HG03139 (cell line): ENCODE results near the gene SLN.

Experiments
- ATAC-seq: cut with Tn5 transposase; IDR thresholded peaks from one replicate; pipeline ENCODE4 v1.9.1; 2021; ENCODE audit not compliant: unreplicated experiment

The SLN gene

GRCh38 chr11:107719557-107720302 lies 7.9 kb upstream of the SLN start:
- no peak for ATAC-seq

DNA sequence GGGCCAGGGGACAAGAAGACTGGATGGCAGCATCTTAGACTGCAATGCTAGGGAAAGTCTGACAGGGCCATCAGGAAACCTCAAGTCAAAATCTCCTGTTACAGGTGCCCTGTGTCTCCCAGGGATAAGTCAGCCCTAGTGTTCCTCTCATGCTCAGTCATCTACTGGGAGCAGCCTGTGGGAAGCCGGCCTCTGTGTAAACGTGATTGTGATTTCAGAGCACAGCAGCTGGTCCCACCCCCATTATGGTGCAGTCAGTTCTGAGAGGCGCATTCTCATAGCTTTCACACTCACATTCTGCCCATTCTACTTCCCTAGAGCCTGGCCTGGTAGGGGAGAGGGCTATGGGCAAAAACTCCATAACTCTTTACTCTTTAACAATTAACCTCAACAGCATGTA lies 7.2 kb upstream of the SLN start:
- ATAC-seq, result no peak

- ATAC-seq, result no peak
Measured at GRCh38 chr11:107716884-107717532, 5.2 kb upstream of the SLN start.

GRCh38 chr11:107713009-107713408 lies 1.2 kb upstream of the SLN start:
- no peak for ATAC-seq

DNA sequence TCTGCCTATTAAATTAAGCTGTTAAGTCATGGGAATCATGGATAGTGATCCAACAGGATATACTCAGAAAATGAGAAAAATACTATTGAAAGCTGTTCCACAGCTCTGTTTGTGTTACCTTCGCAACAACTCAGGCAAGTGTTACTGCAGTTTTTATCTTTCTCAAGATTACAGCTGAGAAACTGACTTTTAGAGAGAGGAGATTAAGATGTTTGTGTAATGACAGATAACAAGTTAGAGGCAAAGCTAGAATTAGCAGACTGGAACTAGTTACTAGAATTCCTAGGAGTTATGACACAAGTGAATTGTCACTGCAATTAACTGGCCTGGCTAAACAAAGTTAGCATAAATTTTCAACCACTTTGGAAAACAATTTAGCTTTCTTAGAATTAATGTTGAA lies 1.6 kb downstream of the SLN start:
- ATAC-seq, result no peak

- no peak for ATAC-seq
Measured at GRCh38 chr11:107708792-107709191, 3.1 kb downstream of the SLN start.

DNA sequence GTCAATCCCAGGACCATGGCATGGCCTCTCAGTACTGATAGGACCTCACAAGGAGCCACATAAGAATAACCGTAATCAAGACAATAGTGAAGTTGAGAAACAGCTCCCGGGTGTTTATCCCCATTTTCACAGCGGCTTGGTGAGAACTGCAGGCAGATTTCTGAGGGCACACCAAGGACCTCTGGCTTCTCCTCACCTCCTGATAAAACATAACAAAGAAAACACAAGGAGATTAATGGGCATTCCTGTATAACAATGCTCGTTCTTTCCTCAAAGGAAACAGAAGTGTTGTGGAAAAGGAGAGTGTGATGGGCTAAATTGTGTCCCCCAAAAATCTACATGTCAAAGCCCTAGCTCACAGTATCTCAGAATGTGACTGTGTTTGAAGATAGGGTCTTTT lies 4.0 kb downstream of the SLN start:
- ATAC-seq, result no peak

GRCh38 chr11:107707215-107707671 lies 4.6 kb downstream of the SLN start:
- ATAC-seq, result no peak

DNA sequence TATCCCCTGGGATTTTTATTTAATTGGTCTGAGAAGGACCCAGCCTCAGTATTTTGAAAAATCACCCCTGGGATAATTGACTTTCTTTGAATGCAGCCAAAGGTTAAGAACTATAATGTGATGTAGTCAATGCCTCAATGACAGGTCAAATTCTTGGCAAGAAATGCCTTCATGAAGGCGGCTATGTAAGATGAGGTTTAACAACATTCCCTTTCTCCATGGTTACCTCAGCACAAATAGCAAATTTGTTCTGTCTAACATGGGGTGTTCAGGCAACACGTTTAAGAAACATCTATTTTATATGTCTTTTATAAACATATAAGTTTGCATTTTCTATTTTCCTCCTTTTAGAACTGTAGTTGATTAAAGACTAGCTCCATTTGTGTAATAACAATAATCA lies 5.3 kb downstream of the SLN start:
- ATAC-seq, result no peak

GRCh38 chr11:107705027-107705426 lies 6.8 kb downstream of the SLN start:
- ATAC-seq, result no peak

- ATAC-seq, result no peak
Measured at GRCh38 chr11:107704451-107704850, 7.4 kb downstream of the SLN start.

DNA sequence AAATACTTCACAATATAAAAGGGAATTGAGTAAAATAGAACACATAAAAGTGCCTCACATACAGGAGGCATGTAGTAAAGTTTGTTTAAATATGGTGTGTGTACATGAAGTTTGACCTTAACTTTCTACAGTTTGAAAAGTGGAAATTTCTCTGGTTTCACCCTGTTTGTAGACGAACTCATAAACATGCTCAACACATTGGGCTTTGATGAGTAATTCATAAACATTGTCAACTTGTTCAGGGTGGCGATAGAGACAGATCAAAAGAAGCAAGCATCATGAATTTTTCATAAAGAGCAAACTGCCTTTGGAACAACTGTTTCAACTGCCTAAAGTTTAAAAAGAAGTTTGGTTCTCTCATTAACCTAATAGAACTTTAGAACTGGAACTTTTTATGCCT lies 9.1 kb downstream of the SLN start:
- ATAC-seq, result no peak

GRCh38 chr11:107702109-107702660 lies 9.7 kb downstream of the SLN start:
- no peak for ATAC-seq

- no peak for ATAC-seq
Measured at GRCh38 chr11:107699371-107700285, 12.2 kb downstream of the SLN start.

- no peak for ATAC-seq
Measured at GRCh38 chr11:107697291-107697690, 14.6 kb downstream of the SLN start.

- no peak for ATAC-seq
Measured at GRCh38 chr11:107696140-107696539, 15.7 kb downstream of the SLN start.

DNA sequence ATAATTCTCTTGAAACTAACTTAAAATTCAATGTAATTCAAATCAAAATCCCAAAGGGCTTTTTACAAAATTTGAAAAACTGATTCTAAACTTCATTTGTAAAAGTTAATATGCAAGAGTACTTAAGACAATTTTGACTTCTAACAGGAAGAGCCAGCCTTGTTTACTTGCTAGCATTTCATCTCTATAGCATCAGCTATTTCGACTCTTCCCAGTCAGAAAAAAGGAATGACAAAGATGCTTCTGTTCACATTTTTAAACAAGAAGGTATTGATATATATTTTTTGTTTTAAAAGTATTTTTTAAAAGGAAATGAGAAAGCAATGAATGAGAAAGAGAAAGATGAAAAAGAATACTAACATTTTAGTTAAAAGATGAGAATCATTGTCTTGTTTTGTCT lies 16.4 kb downstream of the SLN start:
- no peak for ATAC-seq

GRCh38 chr11:107691000-107691750 lies 20.7 kb downstream of the SLN start:
- no peak for ATAC-seq

GRCh38 chr11:107689317-107690202 lies 22.3 kb downstream of the SLN start:
- peak; percentile 59 for ATAC-seq
